ENCODE measurements around the gene TSKU. TPM values are rescaled to one million over a fixed set of nuclear protein-coding genes. Genes with fewer than 3 reads are reported as not detected.
"Not testable (repeated sequence)": the region's sequence is repeated elsewhere in the genome, so short reads cannot be mapped to it uniquely, and the experiment has no call there.

TSKU gene
- total RNA-seq, 4 donors from 2014 or later, result 10.2 to 23.9 (median 15.8) TPM

DNA sequence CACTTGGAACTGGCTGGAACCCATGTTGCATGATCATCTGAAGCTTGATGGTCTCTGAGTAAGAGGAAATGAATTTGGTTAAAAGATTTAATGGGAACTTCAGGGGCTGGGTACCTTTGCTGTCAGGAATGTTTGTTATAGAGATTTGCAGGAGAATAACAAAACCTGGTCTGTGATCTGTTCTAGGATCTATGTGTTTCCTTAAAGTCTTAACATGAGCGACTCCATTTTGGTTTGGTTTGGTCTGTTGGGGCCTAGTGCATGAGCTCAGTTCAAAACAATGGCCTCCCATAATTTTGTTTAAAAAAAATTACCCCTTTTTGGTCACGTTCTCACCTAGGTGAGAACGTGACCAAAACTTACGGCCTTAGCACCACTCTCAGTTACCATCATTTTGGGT is 28.1 kb downstream of the TSKU start:
- Histone ChIP-seq H3K27ac (no peak overlapping the region), H3K9me3 (no peaks in the 10 kb centered on the region), H3K36me3 (no peaks in the 10 kb centered on the region), H3K27me3 (no peaks in the 10 kb centered on the region), H3K4me1 (peaks cover 10 to 13% of the 10 kb centered on the region in 2 donors), H3K4me3 (no peak overlapping the region)
- ATAC-seq (no peak), DNase-seq (no peak)
- intact Hi-C loops (cut with DNase I; ENCODE audit: low total_unique reads) (no loop called here), in situ Hi-C loops (cut with MboI; ENCODE audit: low sequenced_read_pairs in 4 of 4) (loop anchor here in 3 of 4 donors (5.0 kb wide), 1 partner anchor 106 kb away; no protein-coding TSS in a partner anchor)
- TF ChIP-seq, protein P1, sequence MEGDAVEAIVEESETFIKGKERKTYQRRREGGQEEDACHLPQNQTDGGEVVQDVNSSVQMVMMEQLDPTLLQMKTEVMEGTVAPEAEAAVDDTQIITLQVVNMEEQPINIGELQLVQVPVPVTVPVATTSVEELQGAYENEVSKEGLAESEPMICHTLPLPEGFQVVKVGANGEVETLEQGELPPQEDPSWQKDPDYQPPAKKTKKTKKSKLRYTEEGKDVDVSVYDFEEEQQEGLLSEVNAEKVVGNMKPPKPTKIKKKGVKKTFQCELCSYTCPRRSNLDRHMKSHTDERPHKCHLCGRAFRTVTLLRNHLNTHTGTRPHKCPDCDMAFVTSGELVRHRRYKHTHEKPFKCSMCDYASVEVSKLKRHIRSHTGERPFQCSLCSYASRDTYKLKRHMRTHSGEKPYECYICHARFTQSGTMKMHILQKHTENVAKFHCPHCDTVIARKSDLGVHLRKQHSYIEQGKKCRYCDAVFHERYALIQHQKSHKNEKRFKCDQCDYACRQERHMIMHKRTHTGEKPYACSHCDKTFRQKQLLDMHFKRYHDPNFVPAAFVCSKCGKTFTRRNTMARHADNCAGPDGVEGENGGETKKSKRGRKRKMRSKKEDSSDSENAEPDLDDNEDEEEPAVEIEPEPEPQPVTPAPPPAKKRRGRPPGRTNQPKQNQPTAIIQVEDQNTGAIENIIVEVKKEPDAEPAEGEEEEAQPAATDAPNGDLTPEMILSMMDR (IDR thresholded peaks at IDR 0.05 in 4 of 5, conservative IDR thresholded peaks at IDR 0.05 in 1 of 5), result no peak
- TF ChIP-seq POLR2A (IDR thresholded peaks at IDR 0.05), result no peak

DNA sequence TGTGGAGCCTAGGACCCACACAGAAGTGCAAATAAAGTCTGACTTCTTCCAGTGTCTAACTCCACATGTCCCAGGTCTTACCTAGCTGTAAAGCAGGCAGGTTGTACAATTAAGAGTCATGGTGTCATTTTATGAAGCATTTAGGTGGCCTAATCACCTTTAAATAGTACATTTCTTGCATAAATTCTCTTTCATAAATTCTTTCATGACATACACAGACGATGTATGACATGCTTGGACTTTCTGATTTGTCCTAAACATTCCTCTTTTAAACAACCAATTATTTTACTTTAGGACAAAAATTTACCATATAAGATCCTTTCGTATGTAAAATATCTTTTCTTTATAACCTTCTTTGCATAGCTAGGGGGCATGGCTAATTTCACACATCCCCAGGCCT is 31.3 kb downstream of the TSKU start:
- TF ChIP-seq POLR2A (IDR thresholded peaks at IDR 0.05), result no peak
- TF ChIP-seq, protein P1 (IDR thresholded peaks at IDR 0.05 in 4 of 5, conservative IDR thresholded peaks at IDR 0.05 in 1 of 5), result no peak
- no peak for ATAC-seq
- H3K9me3 ChIP-seq, result no peaks in the 10 kb centered on the region
- H3K4me1 ChIP-seq, result no peaks in the 10 kb centered on the region
- no peak overlapping the region for H3K27ac ChIP-seq
- DNase-seq, result no peak
- no peaks in the 10 kb centered on the region for H3K27me3 ChIP-seq
- H3K4me3 ChIP-seq, result no peak overlapping the region
- in situ Hi-C loops (cut with MboI; ENCODE audit: low sequenced_read_pairs in 4 of 4), result loop anchor here in 3 of 4 donors (5.0 kb wide), 1 partner anchor 103 kb away; no protein-coding TSS in a partner anchor
- intact Hi-C loops (cut with DNase I; ENCODE audit: low total_unique reads), result no loop called here
- H3K36me3 ChIP-seq, result no peaks in the 10 kb centered on the region

DNA sequence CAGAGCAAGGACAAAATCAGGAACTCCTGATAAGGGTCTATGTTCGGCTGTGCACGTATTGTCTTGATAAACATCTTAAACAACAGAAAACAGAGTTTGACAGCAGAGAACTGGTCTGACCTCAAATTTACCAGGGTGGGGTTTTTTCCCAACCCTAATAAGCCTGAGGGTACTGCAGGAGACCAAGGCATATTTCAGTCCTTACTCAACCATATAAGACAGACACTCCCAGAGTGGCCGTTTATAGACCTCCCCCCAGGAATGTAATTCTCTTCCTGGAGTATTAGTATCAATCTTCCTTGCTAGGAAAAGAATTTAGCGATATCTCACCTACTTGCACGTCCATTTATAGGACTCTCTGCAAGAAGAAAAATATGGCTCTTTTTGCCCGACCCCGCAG is 32.5 kb downstream of the TSKU start:
- intact Hi-C loops (cut with DNase I; ENCODE audit: low total_unique reads); H3K36me3 ChIP-seq; H3K27me3 ChIP-seq; ATAC-seq; H3K9me3 ChIP-seq; H3K4me3 ChIP-seq; H3K4me1 ChIP-seq; in situ Hi-C loops (cut with MboI; ENCODE audit: low sequenced_read_pairs in 4 of 4); DNase-seq; H3K27ac ChIP-seq: not testable (repeated sequence)

DNA sequence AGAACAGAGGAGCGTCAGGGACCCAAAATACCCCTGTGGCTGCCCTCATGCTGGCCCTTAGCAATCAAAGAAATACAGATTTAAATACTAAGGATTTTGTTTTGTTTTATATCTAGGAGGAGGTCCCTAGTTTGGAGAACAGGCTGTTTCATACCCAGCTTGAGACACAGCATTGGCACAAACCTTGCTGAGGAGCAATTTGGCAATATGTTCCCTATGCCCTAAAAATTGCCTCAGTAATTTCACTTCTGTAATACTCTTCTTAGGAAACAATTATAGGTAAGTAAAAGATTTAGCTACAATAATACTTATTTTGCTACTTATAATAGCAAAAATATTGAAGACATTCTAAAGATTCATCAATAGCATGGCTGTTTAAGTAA is 37.0 kb downstream of the TSKU start:
- TF ChIP-seq, protein P1 (IDR thresholded peaks at IDR 0.05 in 4 of 5, conservative IDR thresholded peaks at IDR 0.05 in 1 of 5), result no peak
- no peak for TF ChIP-seq POLR2A (IDR thresholded peaks at IDR 0.05)
- no peak for DNase-seq
- Histone ChIP-seq H3K4me1 (no peaks in the 10 kb centered on the region), H3K27me3 (no peaks in the 10 kb centered on the region), H3K36me3 (no peaks in the 10 kb centered on the region), H3K4me3 (no peak overlapping the region), H3K9me3 (no peaks in the 10 kb centered on the region), H3K27ac (peak overlapping the region in 1 of 4 donors; percentile 27)
- intact Hi-C loops (cut with DNase I; ENCODE audit: low total_unique reads) (no loop called here), in situ Hi-C loops (cut with MboI; ENCODE audit: low sequenced_read_pairs in 4 of 4) (no loop called here)
- ATAC-seq, result no peak

DNA sequence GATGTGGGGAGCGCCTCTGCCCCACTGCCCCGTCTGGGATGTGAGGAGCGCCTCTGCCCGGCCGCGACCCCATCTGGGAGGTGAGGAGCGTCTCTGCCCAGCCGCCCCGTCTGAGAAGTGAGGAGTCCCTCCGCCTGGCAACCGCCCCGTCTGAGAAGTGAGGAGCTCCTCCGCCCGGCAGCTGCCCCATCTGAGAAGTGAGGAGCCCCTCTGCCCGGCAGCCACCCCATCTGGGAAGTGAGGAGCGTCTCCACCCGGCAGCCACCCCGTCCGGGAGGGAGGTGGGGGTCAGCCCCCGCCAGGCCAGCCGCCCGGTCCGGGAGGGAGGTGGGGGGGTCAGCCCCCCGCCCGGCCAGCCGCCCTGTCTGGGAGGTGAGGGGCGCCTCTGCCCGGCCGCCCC is 38.2 kb downstream of the TSKU start:
- DNase-seq; H3K9me3 ChIP-seq; H3K36me3 ChIP-seq; H3K27me3 ChIP-seq; in situ Hi-C loops (cut with MboI; ENCODE audit: low sequenced_read_pairs in 4 of 4); H3K4me1 ChIP-seq; H3K27ac ChIP-seq; H3K4me3 ChIP-seq; intact Hi-C loops (cut with DNase I; ENCODE audit: low total_unique reads); ATAC-seq: not testable (repeated sequence)

DNA sequence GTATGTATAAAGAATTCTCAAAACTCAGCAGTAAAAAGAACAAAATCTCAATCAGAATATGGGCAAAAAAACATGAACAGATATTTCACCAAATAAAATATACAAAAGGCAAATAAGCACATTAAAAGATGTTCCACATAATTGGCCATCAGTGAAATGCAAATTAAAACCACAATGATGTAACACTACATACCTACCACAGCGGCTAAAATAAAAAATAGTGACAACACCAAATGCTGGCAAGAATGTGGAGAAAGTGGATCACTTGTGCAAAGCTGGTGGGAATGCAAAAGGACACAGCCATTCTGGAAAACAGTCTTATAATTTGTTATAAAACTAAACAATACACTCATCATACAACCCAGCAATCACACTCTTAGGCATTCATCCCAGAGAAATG is 39.2 kb downstream of the TSKU start:
- DNase-seq (no peak), ATAC-seq (no peak)
- Histone ChIP-seq H3K4me3 (no peak overlapping the region), H3K36me3 (no peaks in the 10 kb centered on the region), H3K9me3 (no peaks in the 10 kb centered on the region), H3K27ac (peak overlapping the region in 1 of 4 donors; percentile 0), H3K27me3 (no peaks in the 10 kb centered on the region), H3K4me1 (no peaks in the 10 kb centered on the region)
- intact Hi-C loops (cut with DNase I; ENCODE audit: low total_unique reads), result no loop called here
- in situ Hi-C loops (cut with MboI; ENCODE audit: low sequenced_read_pairs in 4 of 4), result no loop called here
- TF ChIP-seq, protein P1 (IDR thresholded peaks at IDR 0.05 in 4 of 5, conservative IDR thresholded peaks at IDR 0.05 in 1 of 5), result no peak
- TF ChIP-seq POLR2A (IDR thresholded peaks at IDR 0.05), result no peak
